Measurements from ENCODE around the gene TEX22. TPM values are rescaled to one million over a fixed set of nuclear protein-coding genes. Genes with fewer than 3 reads are reported as not detected.

The TEX22 gene
- total and polyA plus RNA-seq, 2 donors (not counting 1 experiment from before 2014, with no cell fraction given): 0.05 to 0.33 TPM

DNA sequence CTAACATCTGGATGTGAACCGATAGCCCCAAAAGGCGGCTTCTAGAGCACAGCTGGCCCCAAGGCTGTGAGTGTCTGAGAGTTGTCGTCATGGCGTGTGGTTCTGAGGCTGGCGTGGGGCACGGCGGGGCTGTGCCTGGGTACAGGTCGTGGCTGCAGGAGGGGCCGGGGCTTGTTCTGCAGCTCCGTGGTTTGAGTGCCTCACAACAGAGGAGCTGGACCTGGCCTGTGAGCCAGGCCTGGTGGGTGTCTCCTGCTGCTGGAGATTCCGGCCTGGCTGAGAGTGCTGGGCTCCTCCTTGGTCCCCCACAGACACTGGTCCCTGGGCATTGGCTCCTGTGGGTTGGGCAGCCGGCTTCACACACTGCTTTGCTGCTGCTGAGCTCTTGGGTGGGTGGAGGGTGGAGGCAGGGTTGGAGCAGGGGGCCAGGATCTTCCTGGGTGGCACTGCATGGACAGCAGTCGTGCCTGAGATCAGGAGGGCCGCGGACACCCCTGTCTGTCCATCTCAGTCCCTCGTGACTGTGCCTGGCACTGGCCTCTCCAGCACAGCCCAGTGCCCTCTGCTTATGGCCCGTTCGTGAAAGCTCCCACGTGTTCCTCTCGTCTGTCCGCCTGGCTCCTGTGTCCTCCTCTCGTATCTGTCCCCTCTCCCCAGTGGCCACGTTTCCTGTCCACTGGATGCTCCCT, 31.8 kb upstream of the TEX22 start:
- H3K79me2 ChIP-seq (ENCODE audit: control insufficient read depth, insufficient read depth, low read length): no peaks in the 10 kb centered on the region
- H4K20me1 ChIP-seq (ENCODE audit: control insufficient read depth, extremely low read depth, insufficient read depth, low read length): no peaks in the 10 kb centered on the region
- no peaks in the 10 kb centered on the region for H3K27me3 ChIP-seq (ENCODE audit: control insufficient read depth, insufficient read depth, low read length)
- H2AFZ ChIP-seq (ENCODE audit: low read length): no peak overlapping the region
- no peak overlapping the region for H3K9ac ChIP-seq (ENCODE audit: insufficient read depth, low read length)
- H3K36me3 ChIP-seq (ENCODE audit: control insufficient read depth, insufficient read depth, low read length): peaks cover 7% of the 10 kb centered on the region
- H3K4me1 ChIP-seq (ENCODE audit: control insufficient read depth, extremely low read depth, insufficient read depth, low read length): peaks cover 2% of the 10 kb centered on the region
- H3K27ac ChIP-seq (ENCODE audit: insufficient read depth, low read length): no peak overlapping the region
- H3K9me3 ChIP-seq (ENCODE audit: control insufficient read depth, insufficient read depth, low read depth, low read length): no peaks in the 10 kb centered on the region
- TF ChIP-seq, protein P1, sequence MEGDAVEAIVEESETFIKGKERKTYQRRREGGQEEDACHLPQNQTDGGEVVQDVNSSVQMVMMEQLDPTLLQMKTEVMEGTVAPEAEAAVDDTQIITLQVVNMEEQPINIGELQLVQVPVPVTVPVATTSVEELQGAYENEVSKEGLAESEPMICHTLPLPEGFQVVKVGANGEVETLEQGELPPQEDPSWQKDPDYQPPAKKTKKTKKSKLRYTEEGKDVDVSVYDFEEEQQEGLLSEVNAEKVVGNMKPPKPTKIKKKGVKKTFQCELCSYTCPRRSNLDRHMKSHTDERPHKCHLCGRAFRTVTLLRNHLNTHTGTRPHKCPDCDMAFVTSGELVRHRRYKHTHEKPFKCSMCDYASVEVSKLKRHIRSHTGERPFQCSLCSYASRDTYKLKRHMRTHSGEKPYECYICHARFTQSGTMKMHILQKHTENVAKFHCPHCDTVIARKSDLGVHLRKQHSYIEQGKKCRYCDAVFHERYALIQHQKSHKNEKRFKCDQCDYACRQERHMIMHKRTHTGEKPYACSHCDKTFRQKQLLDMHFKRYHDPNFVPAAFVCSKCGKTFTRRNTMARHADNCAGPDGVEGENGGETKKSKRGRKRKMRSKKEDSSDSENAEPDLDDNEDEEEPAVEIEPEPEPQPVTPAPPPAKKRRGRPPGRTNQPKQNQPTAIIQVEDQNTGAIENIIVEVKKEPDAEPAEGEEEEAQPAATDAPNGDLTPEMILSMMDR (conservative IDR thresholded peaks at IDR 0.05 in 1 of 2, IDR thresholded peaks at IDR 0.05 in 1 of 2; ENCODE audit: low read depth in 1 of 2, low read length in 2 of 2): no peak
- no peak for TF ChIP-seq EZH2 (IDR thresholded peaks at IDR 0.05; ENCODE audit: low read length, missing control alignments)
- H3K4me2 ChIP-seq (ENCODE audit: extremely low read depth, insufficient read depth, low read length): no peak overlapping the region
- DNase-seq (ENCODE audit: low read depth in 2 of 2): no peak
- H3K4me3 ChIP-seq (replicated peaks in 1 of 4; ENCODE audit: control extremely low read depth in 1 of 4, insufficient read depth in 1 of 4, low read depth in 3 of 4, low read length in 4 of 4): no peak overlapping the region

DNA sequence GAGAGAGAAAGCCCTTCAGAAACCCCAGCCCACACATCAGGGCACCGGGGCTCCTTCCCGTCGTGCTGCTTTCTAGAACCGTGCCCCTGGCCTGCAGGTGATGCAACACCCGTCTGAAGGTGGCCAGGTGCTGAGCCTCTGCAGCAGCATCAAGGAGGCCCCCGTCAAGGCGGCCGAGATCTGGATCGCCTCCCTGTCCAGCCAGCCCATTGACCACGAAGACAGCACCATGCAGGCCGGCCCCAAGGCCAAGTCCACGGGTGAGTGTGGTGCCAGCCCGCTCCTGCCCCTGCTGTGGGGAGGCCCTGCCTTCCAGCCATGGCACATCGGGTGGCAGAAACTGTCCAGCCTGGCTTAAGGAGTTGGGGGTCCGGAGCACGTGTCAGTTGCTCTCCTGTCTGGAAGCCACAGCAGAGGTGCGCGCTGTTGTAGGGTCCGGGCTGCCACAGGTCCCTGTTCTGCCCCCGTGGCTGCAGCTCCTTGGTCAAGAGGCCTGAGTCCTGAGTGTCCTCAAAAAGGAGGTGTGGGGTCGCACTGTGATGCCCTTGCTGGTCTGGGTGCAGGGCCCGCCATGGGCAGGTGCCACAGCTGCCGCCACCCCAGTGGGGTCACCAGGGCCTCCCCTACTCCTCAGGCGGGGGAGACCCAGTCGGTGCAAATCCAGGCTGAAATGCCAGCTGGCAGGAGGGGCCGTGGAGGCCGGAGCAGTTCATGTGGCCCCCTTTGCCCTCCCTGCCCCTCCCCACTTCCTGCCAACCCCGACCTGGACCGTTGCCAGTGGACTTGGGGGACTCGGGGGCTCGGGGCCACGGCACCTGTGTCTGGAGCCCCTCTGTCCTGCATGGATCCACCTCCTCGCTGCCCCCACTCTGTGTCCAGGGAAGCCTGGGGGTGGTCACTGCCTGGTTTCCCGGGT, 31.0 kb upstream of the TEX22 start:
- H3K79me2 ChIP-seq (ENCODE audit: control insufficient read depth, insufficient read depth, low read length): no peaks in the 10 kb centered on the region
- no peak overlapping the region for H3K4me3 ChIP-seq (replicated peaks in 1 of 4; ENCODE audit: control extremely low read depth in 1 of 4, insufficient read depth in 1 of 4, low read depth in 3 of 4, low read length in 4 of 4)
- H3K9ac ChIP-seq (ENCODE audit: insufficient read depth, low read length): no peak overlapping the region
- H3K4me1 ChIP-seq (ENCODE audit: control insufficient read depth, extremely low read depth, insufficient read depth, low read length): peaks cover 2% of the 10 kb centered on the region
- no peaks in the 10 kb centered on the region for H3K9me3 ChIP-seq (ENCODE audit: control insufficient read depth, insufficient read depth, low read depth, low read length)
- no peaks in the 10 kb centered on the region for H3K27me3 ChIP-seq (ENCODE audit: control insufficient read depth, insufficient read depth, low read length)
- no peak overlapping the region for H3K4me2 ChIP-seq (ENCODE audit: extremely low read depth, insufficient read depth, low read length)
- no peaks in the 10 kb centered on the region for H4K20me1 ChIP-seq (ENCODE audit: control insufficient read depth, extremely low read depth, insufficient read depth, low read length)
- DNase-seq (ENCODE audit: low read depth in 2 of 2): no peak
- no peak overlapping the region for H2AFZ ChIP-seq (ENCODE audit: low read length)
- TF ChIP-seq EZH2 (IDR thresholded peaks at IDR 0.05; ENCODE audit: low read length, missing control alignments): no peak
- TF ChIP-seq, protein P1 (conservative IDR thresholded peaks at IDR 0.05 in 1 of 2, IDR thresholded peaks at IDR 0.05 in 1 of 2; ENCODE audit: low read depth in 1 of 2, low read length in 2 of 2): no peak
- peaks cover 7% of the 10 kb centered on the region for H3K36me3 ChIP-seq (ENCODE audit: control insufficient read depth, insufficient read depth, low read length)
- H3K27ac ChIP-seq (ENCODE audit: insufficient read depth, low read length): no peak overlapping the region

DNA sequence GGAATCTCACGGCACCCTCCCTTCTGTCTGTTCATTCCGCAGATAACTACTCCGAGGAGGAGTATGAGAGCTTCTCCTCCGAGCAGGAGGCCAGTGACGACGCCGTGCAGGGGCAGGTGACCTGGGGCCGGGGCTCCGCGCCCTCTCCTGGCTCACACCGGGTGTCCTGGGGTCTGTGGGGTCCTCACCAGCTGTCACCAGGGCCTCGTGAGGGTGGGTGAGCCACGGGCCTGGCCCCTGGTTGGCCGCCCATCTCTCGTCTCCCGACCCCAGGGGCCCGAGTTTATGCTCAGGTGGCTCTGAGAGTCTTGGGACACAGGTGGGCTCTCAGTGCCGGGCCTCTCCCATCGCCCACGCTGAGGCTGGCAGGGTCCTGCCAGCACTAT, 30.3 kb upstream of the TEX22 start:
- Histone ChIP-seq H3K27me3 (ENCODE audit: control insufficient read depth, insufficient read depth, low read length) (no peaks in the 10 kb centered on the region), H3K9me3 (ENCODE audit: control insufficient read depth, insufficient read depth, low read depth, low read length) (no peaks in the 10 kb centered on the region), H3K9ac (ENCODE audit: insufficient read depth, low read length) (no peak overlapping the region), H3K27ac (ENCODE audit: insufficient read depth, low read length) (no peak overlapping the region), H3K4me3 (replicated peaks in 1 of 4; ENCODE audit: control extremely low read depth in 1 of 4, insufficient read depth in 1 of 4, low read depth in 3 of 4, low read length in 4 of 4) (no peak overlapping the region), H4K20me1 (ENCODE audit: control insufficient read depth, extremely low read depth, insufficient read depth, low read length) (no peaks in the 10 kb centered on the region), H3K36me3 (ENCODE audit: control insufficient read depth, insufficient read depth, low read length) (peaks cover 7% of the 10 kb centered on the region), H3K79me2 (ENCODE audit: control insufficient read depth, insufficient read depth, low read length) (no peaks in the 10 kb centered on the region), H3K4me2 (ENCODE audit: extremely low read depth, insufficient read depth, low read length) (no peak overlapping the region), H3K4me1 (ENCODE audit: control insufficient read depth, extremely low read depth, insufficient read depth, low read length) (peaks cover 2% of the 10 kb centered on the region), H2AFZ (ENCODE audit: low read length) (no peak overlapping the region)
- TF ChIP-seq, protein P1 (conservative IDR thresholded peaks at IDR 0.05 in 1 of 2, IDR thresholded peaks at IDR 0.05 in 1 of 2; ENCODE audit: low read depth in 1 of 2, low read length in 2 of 2): no peak
- no peak for TF ChIP-seq EZH2 (IDR thresholded peaks at IDR 0.05; ENCODE audit: low read length, missing control alignments)
- no peak for DNase-seq (ENCODE audit: low read depth in 2 of 2)

Data from fibroblast of lung (primary cell).